ENCODE results near the gene TPGS1.

DNA sequence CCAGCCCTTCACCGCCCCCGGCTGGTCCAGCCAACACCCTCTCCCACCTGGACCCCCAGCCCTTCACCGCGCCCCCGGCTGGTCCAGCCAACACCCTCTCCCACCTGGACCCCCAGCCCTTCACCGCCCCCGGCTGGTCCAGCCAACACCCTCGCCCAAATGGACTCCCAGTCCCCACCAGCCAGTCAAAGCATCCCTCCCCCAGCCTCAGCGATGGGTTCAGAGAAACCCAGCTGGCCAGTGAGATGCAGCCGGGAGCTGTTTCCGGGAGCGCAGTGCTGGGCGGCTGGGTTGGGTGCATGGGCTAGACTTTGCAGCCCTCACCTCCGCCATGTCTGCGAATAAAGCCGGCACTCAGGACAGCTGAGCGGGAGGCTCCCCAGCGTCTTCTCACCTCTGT is 17.7 kb downstream of the TPGS1 start:
- TF ChIP-seq, protein P1, sequence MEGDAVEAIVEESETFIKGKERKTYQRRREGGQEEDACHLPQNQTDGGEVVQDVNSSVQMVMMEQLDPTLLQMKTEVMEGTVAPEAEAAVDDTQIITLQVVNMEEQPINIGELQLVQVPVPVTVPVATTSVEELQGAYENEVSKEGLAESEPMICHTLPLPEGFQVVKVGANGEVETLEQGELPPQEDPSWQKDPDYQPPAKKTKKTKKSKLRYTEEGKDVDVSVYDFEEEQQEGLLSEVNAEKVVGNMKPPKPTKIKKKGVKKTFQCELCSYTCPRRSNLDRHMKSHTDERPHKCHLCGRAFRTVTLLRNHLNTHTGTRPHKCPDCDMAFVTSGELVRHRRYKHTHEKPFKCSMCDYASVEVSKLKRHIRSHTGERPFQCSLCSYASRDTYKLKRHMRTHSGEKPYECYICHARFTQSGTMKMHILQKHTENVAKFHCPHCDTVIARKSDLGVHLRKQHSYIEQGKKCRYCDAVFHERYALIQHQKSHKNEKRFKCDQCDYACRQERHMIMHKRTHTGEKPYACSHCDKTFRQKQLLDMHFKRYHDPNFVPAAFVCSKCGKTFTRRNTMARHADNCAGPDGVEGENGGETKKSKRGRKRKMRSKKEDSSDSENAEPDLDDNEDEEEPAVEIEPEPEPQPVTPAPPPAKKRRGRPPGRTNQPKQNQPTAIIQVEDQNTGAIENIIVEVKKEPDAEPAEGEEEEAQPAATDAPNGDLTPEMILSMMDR (IDR thresholded peaks at IDR 0.05) = no peak
- no peak for TF ChIP-seq POLR2AphosphoS5 (IDR thresholded peaks at IDR 0.05)
- no peak for TF ChIP-seq EP300 (IDR thresholded peaks at IDR 0.05)
